HG02571 (cell line): ENCODE results near the gene ZNF593.

Experiments
- ATAC-seq: cut with Tn5 transposase; IDR thresholded peaks from one replicate; pipeline ENCODE4 v1.9.1; 2021; ENCODE audit warnings: mild to moderate bottlenecking, moderate library complexity; ENCODE audit not compliant: unreplicated experiment

Gene ZNF593

DNA sequence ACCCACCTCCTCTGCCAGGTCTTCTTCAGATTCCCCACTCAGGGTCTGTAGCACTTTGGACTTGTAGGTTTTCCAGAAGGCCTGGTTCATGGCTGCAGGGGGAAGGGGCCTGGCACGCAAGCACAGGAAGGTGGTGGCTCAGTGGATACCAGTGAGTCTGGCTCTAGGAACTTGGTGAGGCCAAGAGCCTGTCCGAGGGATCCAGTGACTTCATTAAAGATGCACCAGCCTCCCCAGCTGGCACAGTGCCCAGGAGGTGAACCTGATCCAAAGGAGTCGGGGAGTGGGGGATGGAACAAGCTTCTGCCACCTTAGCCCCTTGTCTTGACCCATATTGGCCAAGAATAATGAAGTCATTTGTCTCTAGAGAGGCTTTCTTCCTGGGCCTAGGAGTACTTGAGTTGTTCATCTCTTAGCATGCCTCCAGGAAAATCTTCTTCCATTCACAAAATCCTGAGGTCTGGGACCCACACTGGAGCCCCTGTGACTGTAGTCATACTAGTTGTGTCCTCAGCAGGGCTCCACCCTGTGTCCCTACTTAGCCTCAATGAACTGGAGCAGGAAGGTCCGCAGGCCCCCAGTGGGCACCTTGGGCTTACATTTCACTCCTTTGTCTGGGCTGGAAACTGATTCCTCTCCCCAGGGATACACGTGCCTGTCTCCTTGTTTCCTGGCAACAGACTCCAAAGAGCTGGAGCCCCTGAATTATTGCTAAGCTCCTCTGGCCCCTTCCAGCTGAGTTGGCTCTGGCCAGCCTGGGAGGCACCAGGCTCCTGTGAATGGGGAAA, 1.1 kb upstream of the ZNF593 start, which contains the start of gene C1orf232:
Gene C1orf232, minus strand, starts transcription at position 554 of the 788 bp plus-strand sequence. Its CDS starts 464 bp downstream, at position 90.
- no peak for ATAC-seq

DNA sequence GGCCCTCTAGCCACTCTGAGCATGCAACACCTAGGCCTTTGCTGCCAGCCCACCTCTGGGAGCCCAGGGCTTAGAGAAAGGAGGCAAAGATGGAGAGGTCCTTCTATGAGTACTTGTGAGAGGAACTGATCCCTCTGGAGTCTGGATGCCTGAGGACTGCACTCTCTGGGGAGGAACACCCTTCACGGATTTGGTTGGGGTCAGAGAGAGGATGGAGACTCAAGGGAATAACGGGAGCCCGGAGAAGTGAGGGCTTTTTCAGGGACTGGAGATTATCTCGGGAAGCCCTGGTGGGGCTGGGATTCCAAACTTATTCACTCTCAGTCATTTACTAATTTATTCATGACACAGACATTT, 532 bp upstream of the ZNF593 start:
- no peak for ATAC-seq

DNA sequence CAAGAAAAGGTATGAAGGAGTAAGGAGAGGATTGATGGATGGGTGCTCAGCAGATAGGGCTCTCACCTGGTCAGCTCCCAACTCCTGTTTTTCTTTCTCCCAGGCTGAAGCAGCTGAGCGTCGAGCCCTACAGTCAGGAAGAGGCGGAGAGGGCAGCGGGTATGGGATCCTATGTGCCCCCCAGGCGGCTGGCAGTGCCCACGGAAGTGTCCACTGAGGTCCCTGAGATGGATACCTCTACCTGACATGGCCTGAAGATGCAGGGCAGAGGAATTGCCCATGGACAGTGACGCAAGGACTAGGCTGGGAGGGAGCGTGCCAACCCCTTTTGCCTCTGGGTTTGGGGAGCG, 739 bp downstream of the ZNF593 start:
- no peak for ATAC-seq

DNA sequence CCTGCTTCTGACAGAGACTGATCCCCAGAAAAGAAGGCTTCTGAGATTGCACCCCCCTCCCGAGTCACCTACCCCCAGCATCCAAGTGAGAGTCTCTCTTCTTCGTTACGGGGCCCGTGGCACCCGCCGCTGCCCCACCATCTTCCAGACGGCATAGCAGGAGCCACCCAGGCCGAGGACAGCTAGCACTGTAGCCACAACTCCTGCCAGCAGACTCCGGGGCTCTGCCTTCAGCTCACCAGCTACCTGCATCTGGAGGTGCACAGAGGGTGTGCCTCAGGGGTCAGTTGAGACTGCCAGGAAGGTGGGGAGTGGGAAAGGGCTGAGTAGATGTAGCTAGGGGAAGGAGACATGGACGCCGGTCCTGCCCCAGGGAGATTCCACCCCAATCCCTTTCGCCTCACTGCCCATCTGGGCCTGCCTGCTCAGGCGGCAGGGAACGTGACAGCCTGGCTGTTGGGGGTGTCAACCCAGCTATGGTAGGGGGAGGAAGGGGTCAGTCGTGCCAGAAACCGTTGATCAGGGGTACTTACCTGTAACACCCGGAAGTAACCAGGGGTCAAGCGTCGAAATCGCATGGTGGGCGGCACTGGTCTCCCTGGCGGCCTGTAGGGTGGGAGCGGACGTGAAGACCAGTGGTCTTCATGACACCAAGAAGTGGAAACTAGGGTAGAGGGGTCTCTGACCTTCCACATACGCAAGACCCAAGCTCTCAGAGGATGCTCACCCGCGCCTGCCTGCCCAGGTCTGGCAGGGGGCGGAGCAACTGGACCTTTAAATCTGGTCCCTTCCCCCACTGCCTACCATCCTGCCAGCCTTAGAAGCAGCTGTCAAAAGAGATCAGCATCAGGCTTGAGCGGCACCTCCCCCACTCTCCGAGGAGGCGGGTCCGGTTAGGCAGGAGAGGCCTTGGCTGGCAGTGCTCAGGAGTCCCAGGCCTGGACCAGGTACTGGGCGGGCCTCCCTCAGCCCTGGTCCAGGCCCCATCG, 1.7 kb downstream of the ZNF593 start, which contains the start of gene ZNF593OS:
Gene ZNF593OS, minus strand, starts transcription at position 749 of the 989 bp plus-strand sequence. Its CDS starts 171 bp downstream, at position 578.
- no peak for ATAC-seq

DNA sequence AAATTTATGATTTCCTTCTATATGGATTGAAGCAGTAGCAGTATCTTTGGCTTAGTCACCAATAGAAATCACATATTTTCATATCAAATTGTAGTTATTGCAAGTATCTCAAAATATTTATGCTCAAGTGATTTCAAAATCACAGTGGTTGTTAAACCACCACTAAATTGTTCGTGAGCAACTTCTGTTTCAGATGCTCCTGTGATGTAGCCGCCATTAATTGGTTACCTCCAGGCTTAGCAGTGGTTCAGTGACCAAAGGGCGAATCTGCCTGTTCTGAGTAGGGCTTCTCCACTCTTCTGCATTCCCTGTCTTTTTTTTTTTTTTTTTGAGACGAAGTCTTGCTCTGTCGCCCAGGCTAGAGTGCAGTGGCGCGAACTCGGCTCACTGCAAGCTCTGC, 5.6 kb downstream of the ZNF593 start:
- no peak for ATAC-seq

DNA sequence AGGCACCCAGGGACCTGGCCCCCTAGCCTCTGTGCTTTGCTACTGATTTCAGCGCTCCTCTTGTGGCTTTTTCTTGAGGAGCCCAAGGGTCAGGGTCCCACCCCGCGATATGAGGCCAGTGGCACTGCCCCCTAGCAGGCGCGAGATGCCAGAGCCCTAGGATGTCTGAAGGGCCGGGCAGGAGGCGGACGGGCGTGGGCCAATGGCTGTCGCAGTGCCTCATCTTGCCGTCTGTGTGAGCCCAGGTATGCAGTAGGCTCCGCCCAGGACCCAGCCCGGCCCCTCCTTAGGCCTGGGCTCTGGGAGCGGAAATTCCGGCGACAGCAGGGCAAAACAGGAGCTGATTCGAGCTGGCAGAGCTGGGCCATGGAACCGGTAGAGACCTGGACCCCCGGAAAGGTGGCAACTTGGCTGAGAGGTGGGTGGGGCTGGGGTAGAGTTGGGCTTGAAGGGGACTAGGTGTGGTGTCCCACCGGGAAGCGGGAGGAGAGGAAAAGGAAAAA, 7.5 kb downstream of the ZNF593 start, which contains the start of gene CNKSR1:
Gene CNKSR1, plus strand, starts transcription at position 310 of the 503 bp plus-strand sequence. Its CDS starts 57 bp downstream, at position 367.
- ATAC-seq: no peak

DNA sequence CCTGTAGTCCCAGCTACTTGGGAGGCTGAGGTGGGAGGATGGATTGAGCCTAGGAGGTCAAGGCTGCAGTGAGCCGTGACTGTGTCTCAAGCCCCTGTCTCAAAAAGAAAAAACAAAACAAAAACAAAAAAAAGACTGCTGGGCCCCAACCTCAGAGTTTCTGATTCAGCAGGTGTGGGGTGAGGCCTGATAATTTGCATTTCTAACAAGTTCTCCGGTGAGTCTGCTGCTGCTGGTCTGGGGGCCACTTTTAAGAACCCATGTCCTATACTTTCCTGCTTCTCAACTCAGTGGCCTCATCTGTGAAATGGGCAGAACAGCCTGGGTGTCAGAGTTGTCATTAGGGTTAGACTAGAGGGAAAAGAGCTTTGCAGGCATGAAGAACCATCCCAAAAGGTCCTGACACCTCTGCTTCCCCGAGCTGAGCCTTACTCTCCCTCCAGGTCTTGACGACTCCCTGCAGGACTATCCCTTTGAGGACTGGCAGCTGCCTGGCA, 10.3 kb downstream of the ZNF593 start:
- ATAC-seq: no peak

DNA sequence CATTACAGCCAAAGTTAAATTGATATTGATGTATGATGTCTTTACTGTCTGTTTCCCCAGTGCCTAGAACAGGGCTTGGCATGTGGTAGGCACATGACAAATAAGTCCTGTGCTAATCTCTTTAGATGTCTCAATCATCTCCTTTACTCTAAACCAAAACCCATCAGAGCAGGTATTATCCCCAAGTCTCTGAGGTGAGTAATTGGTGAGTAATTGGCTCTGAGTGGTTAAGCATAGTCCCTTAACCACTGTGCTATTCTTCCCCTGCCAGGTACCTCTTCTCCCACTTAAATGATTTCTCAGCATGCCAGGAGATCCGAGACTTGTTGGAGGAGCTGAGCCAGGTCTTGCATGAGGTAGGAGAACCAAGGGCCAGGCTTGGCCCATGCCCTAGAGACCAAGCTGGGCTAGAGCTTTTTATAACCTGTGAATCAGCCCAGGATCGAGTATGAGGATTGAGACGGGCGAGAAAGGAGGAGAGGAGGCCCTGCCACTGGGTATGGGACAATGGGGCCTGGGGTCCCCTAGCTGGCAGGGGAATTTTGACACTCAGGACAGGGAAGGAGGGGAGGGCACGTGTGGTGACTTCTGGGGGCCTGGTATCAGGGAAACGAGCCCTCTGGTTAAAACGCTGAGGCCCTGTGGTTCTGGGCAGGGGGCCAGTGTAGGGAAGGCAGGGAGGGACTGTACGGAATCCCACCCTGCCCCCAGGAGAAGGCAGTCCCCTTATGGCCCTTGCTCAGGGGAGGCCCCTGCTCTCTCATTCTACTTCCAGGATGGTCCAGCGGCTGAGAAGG, 12.1 kb downstream of the ZNF593 start:
- no peak for ATAC-seq

DNA sequence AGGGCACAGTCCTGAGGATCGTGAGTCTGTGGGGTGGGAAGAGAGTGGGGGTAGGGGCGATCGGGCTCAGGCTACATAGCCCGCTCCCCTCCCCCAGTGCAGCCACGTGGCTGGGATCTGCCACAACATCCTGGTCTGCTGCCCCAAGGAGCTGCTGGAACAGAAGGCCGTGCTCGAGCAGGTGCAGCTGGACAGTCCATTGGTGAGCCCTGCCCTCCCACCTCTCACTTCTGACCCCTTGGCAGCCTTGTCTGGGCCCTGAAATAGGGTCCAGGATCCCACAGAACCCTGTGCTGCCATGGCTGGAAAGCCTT, 12.6 kb downstream of the ZNF593 start:
- ATAC-seq: no peak

DNA sequence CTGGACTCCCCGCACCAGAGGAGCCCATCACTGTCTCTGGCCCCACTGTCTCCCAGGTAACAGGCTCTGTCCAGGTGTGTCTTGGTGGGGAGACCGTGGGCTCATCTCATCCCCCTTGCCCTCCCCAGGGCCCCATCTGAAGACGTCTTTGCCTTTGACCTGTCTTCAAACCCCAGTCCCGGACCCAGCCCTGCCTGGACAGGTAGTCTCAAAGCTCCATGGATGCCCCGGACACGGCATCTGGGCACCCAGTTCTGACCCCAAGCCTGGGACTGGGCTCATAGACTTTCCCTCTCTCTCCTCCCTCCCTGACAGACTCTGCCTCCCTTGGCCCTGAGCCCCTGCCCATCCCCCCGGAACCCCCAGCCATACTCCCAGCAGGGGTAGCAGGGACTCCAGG, 14.4 kb downstream of the ZNF593 start:
- no peak for ATAC-seq

DNA sequence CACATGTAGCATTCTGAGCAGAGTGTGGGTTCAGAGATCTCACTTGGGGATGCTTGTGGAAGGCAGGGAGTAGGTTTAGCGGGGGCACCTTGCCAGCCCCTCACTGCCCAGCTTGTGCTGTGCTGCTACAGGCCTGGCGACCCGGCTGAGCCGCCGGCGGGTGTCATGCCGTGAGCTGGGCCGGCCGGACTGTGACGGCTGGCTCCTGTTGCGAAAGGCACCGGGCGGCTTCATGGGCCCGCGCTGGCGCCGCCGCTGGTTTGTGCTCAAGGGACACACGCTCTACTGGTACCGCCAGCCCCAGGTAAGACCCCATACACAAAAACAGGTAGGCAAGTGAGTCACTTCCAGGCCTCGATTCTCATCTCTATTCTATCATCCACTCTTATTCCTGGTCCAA, 15.2 kb downstream of the ZNF593 start:
- no peak for ATAC-seq

DNA sequence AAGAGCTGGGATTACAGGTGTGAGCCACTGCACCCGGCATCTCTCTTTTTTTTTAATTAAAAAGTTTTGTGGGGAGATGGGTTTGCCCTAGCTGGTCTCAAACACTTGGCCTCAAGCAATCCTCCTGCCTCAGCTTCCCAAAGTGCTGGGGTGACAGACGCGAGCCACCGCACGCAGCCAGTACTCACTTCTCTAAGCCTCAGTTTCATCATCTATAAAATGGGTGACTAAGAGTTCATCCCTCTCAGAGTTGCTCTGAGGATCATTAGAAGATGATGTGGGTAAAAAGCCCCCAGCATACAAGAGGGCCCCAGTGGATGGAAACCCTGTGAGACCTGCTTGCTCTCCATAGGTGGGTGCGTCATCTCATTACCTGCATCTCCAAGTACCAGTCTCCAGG, 18.2 kb downstream of the ZNF593 start:
- ATAC-seq: no peak

DNA sequence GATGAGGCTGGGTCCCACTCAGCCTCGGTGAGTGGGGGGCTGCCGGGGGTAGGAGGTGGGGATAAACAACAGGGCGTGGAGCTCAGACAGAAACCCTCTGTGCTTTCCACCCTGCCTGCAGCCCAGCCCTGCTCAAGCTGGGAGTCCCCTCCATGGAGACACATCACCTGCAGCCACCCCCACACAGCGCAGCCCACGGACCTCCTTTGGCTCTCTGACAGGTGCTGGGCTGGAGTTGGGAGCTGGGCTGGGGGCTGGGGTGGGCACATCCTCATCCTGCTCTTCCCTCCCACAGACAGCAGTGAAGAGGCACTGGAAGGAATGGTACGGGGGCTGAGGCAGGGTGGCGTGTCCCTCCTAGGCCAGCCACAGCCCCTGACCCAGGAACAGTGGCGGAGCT, 18.8 kb downstream of the ZNF593 start:
- no peak for ATAC-seq

DNA sequence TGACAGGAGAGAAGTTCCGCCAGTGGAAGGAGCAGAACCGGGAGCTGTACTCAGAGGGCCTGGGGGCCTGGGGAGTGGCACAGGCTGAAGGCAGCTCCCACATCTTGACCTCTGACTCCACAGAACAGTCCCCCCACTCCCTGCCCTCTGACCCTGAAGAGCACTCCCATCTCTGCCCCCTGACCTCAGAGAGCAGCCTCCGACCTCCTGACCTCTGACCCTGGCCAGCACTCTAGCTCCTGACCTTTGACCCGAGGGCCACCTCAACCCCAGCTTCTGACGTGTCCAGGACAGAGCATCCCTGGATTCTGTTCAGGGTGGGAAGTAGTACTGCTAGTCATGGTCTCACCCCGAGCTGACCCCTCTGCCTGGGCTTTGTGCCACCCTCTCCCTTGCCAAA, 19.6 kb downstream of the ZNF593 start:
- no peak for ATAC-seq

DNA sequence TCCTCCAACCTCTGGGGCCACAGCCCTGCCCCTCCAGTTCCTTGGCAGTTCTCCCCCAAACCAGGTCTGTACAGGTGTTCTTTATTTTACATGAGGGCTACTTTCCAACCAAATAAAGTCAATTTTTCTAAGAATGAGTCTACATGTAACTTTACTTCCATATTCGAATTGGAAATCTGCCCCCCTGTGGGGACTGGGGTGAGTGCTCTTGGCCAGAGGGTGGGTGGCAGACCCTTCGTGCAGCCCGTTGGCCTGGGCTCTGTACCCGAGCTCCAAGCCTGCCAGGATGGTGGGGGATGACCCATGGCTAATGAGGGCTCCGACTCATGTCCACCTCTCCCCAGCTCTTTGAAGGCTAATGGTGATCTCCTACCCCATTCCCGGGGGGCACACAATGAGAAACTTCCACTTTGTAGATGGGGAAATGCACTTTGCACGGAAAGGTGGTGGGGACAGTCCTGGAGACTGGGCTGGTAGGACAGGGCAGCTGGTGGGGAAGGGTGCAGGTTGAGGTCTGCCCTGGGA, 20.1 kb downstream of the ZNF593 start:
- no peak for ATAC-seq

DNA sequence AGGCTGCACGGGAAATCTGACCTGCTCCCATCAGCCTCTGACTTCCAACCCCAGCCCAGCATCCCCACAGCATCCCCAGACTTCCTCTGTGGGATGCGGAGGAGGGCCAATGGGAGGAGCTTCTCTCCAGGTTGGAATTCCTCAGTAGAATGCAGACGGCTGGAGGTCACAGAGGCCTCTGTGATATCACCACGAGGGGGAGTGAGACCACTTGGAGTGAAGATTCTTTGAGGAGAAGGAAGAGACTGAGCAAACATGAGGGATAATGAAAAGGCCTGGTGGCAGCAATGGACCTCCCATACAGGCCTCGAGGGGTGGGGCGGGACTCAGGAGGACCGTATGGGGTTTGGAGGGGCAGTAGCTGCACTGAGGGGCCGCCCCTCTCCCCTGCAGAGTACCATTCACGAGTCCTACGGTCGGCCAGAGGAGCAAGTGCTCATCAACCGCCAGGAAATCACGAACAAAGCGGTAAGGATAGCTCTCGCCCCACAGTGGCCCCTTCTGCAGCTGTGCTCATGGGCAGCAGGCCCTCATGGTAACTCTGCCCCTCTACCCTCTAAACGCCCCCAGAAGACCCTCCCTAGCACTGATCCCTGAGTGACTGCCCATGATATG, 20.8 kb downstream of the ZNF593 start, which contains the start of gene CATSPER4:
Gene CATSPER4, plus strand, starts transcription at position 230 of the 615 bp plus-strand sequence. Its CDS starts 26 bp downstream, at position 256.
- ATAC-seq: no peak

DNA sequence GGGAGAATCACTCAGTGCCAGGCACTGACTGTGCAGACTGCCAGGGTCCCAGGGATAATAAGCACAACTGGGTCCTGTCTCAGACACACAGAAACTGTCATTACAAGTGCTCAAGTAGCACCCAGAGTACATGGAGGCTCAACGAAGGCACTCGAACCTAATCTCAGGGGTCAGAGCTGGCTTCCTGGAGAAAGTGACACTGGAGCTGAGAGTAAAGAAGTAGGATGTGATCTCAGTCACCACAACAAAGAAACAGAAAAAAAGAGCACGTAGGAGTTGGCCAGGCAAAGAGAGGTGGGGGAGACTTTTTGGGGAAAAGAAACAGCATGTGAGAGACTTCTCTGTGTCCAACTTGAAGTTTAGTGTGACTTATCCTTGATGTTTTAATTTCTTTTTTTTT, 22.0 kb downstream of the ZNF593 start:
- ATAC-seq: no peak

DNA sequence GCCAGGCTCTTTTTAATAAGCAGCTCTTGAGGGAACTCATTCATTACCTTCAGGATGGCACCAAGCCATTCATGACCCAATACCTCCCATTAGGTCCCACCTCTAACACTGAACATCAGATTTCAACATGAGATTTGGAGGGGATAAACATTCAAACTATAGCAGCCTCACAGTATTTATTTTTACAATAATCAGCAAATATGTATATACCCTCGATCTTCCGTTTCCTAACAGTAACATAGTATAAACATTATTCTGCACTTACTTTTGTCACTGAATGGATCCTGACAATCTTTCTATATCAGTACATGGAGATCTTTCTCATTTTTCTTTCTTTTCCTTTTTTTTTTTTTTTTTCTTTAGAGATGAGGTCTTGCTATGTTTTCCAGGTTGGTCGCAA, 26.1 kb downstream of the ZNF593 start:
- ATAC-seq: no peak

DNA sequence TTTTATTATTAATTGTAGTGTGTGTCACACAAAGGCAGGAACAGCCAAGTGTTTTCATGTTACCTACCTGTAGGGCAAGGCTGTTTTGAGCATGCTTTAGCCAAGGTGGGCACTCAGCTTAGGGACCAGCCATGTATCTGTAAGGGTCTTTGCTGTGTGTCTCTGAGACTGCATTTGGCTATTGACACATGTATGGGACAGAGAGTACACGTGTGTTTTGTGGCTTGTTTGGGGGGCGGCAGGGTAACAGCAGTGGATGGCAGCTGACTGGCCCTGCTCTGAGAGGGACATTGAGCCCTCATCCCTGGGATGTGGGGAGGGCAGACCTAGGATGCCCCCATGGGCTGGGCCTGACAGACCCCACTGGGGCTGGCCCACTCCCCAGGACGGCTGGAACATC, 27.6 kb downstream of the ZNF593 start:
- no peak for ATAC-seq

DNA sequence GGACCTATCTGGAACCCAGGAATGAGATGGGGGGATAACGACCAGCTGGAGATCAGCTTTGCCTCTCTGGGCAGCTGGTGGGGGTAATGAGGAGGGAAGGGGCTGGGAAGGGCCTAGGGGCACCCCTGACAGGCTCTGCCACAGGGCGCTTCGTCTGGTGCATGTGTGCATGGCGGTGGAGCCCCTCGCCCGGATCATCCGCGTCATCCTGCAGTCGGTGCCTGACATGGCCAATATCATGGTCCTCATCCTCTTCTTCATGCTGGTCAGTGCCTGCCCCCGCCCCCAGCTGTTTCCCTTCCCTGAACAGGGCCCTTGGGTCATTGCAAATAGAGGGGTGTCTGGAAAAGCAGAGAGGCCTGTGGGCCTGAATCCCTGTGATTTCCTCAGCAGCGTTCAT, 28.1 kb downstream of the ZNF593 start:
- ATAC-seq: no peak
